Fibroblast of gingiva (primary cell): Measurements from ENCODE around the gene CRYZL1.

Experiments used
- DNase-seq: peaks from one replicate; pipeline ENCODE4 v3.0.0-alpha.2; 2011; ENCODE audit warnings: low read depth

Gene CRYZL1

DNA sequence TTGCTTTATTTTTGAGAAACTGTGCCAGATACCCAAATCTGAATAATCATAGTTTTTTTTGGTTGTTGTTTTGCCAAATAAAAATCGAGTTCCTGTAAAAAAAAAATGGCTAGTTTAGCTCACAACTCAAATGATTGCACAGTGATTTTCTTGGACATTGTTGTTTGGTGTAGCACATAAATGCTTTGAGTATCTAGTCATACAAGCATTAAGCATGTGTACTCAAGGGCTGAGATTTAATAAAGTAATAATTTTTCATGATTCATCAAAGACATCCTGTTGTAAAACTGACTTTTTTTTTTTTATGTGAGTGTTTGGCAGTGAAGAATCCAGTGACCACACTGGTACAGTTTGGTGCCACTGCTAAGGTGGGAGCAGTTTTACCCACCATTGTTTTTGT, 19.6 kb upstream of the CRYZL1 start:
- DNase-seq = no peak

DNA sequence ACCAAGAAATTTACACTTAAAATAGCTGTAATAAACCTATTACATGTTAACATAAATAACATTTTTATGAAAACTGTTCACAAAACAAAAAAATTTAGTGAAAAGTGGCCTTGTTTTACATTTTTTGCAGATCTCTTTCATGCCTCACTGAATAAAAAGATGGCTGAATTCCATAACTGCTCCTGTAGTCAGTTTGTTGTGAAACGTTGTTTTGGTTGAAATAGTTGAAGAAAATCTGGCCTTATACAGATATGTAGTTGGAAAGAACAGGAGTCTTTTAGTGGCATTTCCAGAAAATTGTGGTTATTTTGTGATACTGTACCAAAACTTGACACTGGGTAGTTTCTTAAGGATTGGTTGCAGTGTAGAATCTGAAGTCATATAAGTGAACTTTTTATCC, 18.9 kb upstream of the CRYZL1 start:
- peak; percentile 69 for DNase-seq

DNA sequence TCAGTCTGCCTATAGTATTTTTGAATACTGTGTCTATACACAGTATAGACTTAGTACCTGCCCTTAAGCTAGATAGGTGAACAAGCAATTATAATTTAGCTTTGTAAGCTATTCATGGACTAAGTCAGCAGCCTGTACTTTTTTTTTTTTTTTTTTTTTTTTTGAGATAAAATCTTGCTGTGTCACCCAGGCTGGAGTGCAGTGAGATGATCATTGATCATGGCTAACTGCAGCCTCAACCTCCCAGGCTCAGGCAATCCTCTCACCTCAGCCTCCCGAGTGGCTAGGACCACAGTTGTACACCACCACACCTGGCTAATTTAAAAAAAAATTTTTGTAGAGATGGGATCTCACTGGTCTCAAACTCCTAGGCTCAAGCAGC, 18.0 kb upstream of the CRYZL1 start:
- DNase-seq = no peak

DNA sequence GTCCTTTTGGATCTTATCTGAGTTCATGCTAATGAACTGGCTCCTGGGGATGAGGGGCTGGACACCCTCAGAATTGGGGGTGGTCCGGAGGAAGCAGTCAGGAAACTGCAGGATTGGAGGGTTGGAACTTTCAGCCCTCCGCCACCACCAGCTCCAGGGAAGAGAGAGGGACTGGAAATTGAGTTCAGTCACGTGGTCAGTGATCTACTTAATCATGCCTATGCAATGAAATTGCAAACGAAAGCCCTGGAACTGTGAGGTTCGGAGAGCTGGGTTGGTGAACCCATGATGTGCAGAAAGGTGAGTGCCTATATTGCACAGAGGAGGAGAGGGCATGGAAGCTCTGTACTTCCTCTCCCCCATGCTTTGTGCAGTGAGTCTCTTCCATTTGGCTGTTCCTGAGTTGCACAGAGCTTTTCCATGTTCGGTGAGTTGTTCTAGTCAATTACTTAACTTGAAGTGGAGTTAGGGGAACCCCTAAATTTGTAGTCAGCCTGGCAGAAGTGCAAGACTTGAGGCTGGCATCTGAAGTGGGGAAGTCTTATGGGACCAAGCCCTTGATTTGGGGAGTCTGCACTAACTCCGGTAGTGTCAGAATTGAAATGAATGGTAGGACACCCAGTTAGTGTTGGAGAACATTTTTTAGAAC, 17.5 kb upstream of the CRYZL1 start:
- no peak for DNase-seq

DNA sequence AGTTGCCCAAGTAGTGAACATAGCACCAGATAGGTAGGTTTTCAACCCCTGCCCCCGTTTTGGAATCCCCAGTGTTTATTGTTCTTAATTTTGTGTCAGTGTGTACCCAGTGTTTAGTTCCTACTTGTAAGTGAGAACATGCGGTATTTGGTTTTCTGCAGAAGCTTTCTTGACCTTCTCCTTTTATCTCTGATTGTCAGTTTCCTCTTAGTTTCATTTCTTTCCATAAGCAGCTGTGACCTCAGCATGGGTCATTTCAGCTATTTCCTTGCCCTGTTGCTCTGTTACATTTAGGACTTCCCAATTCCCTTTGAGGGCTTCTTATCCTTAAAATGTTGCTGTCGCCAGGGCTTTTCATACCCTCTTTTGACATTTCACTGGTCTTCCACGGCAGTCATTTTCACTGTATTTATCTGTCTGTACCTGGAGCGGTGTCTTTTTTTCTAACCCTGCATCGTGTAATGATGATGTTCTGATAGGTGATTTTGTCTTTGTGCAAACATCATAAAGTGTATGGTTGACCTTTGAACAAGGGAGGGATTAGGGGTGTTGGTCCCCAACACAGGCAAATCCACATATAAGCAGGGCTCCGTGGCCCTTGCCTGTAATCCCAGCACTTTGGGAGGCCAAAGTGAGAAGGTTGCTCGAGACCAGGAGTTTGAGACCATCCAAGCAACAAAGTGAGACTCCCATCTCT, 15.7 kb upstream of the CRYZL1 start:
- DNase-seq = peak; percentile 7

DNA sequence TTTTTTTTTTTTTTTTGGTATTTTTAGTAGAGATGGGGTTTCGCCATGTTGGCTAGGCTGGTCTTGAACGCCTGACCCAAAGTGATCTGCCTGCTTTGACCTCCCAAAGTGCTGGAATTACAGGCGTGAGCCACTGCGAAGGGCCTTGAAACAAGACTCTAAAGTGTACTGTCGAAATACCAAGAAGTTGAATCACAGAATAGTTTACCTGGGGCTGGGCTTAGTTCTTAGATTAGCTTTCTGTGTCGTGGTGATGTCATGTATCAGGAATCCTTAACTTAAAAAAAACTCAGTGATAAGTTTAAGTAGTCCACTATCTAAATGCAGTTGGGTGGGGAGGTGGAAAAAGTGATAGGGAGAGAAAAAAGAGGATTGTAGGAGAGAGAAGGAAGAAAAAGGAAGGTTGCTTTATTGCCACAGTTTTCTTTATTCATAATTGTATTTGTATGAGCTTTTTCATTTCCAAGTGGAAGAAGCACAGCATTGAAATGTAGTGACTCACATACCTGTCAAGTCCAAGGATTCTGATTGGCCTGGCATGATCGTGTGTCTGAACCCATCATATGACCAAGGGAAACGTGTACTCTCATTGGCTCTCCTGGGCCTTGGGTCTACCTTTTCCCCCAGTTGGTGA, 14.2 kb upstream of the CRYZL1 start:
- peak; percentile 36 for DNase-seq

DNA sequence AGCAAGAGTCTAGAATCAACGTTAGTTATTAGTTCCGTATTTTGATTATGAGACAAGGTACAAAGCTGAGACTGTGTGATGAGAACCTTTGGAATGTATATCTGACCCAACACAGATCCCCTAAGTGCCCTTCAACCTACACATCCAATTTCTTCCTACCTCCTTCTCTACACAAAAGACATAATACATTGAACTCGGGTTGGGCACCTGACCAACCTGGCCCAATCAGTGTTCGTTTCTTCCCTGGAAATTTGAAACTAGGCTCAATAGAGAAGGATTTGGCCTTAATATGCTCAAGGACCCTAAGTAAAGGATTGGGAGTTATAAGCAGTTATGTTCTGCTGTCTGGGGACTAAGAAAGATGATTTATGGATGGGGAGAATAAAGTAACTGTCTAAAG, 12.9 kb upstream of the CRYZL1 start:
- no peak for DNase-seq

DNA sequence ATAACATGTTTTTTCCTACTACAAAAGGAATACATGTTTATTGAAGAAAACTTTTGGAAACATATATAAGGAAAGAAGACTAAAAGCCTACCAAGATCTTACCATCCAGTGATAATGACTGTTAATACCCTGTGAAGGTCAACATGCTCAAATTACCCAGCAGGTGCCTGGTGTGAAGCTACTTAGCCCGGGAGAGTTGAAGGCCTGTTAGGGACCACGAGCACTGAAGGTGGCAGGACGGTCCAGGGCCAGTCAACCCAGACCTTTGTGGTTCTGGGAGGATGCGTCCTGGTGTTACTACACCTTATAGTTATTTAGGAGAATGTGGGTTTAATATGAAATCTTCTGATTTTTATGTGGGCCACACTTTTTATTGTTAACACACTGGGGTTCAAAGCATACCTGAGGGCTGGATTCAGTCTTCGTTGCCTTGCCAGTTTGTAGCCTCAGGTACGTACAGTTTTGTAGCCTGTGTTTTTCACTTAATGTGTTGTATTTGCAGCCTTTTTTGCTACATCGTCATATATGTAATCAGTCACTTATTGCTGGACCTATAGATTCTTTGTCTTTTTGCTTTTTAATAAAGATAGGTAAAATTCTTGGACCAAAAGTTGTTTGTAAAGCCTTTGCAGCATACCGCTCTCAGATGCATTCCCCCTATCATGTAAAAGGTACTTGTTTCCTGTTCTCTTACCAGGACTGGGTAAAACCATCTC, 10.6 kb upstream of the CRYZL1 start:
- no peak for DNase-seq

DNA sequence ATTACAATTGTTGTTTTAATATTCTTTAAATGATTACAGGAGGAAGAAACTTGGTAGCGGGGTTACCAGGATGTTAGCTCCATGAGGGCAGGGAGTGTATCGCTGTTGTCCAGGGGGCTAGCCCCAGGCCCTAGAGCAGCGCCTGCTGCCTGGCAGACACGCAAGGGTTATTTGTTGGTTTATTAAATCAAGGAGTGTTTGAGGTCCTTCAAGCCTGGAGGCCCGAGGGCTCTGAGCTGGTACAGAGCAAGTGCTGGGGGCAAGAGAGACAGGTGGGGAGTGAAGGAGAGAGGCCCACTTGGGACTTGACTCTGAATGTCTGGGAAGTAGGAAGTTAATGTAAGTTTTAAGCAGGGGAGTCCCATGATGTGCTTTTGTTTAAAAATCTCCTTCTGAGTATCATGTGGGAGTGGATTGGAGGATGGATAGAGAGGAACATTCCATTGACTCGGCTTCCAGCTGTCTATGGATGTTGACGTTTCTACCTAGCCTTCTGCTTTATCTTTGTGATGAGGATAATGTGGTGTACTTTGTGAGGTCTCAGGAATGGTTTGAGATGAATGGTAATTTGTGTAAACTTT, 9.5 kb upstream of the CRYZL1 start:
- no peak for DNase-seq

DNA sequence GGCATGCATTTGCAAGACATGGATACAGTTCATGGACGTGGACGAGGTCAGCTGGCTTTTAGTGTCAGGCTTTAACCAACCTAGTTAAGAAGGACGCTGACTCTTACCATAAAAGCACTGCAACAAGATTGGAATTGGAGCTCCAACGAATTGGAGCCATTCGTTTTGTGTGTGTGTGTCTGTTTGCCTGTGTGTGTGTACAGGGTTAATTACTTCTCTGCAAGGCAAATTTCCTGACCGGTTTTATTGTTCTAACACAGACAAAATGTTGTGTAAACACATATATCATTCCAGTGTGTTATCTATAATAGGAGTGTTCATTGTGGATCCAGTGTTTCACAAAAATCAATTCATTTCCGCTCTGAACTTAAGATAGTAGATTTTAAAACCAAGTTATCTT, 8.7 kb upstream of the CRYZL1 start:
- DNase-seq = no peak

DNA sequence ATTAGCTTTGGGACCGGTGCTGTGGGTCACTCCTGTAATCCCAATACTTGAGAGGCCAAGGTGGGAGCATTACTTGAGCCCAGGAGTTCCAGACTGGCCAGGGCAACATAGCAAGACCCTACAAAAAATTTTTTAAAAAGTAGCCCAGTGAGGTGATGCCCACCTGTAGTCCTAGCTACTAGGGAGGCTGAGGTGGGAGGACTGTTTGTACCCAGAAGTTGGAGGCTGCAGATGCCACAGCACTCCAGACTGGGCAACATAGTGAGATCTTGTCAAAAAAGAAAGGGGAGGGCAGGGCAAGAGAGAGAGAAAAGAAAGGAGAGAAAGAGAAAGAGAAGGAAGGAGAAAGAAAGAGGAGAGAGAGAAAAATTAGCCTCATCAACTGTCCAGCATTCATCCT, 7.0 kb upstream of the CRYZL1 start:
- no peak for DNase-seq

DNA sequence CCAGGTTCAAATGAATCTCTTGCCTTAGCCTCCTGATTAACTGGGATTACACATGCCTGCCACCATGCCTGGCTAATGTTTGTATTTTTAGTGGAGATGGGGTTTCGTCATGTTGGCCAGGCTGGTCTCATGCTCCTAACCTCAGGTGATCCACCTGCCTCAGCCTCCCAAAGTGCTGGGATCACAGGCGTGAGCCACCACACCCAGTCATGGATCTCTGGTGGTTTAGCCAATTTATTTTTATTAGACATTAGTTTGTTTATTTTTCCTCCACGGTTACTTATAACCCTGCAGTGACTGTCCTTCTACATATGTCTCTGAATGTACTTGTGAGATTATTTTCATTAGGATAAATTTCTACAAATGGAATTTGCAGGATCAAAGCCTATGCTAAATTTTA, 6.0 kb upstream of the CRYZL1 start:
- DNase-seq = no peak

DNA sequence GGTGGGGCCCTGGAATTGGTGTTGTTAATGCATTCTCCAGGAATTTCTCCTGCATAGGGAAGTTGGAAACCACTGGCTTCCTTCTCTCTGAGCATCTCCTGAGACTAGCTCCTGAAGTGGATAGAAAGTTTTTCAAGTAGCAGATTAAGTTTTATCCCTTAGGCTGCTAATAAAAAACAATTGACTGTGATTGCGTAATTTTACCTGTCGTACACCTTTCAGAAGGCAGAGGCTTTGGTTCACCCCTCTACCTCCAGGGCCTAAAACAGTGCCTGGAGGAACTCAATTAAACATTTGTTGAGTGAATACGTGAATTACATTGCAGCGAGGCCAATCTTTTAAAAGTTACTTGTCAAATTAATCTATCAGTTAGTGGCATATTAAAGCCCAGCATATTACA, 4.2 kb upstream of the CRYZL1 start:
- DNase-seq = no peak

DNA sequence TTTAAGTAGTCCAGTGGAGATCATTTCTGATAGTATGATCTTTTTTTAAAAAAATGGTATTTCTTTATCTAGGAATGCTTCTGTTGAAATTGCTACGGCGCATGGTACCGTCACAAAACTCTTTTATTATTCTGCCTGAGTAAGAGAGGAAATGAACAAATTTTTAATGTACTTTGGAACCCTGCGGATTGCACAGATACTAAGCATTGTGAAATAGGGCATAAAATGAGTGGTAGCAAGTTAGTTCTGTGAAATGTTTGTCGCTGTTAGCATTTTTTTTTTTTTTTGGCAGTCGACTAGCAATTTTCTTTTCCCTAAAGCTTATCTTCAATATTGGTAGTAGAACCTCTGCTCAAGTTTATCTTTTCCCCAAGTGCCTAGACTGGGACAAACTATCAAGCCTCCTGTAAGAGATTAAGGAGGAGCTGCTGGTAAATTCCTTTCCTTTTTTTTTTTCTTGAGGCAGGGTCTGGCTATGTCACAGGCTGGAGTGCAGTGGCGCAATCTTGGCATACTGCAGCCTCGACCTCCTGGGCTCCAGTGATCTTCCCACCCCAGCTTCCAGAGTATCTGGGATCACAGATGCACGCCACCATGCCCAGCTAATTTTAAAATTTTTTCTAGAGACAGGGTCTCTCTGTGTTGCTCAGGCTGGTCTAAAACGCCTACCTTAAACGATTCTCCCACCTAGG, 3.0 kb upstream of the CRYZL1 start:
- peak; percentile 75 for DNase-seq

DNA sequence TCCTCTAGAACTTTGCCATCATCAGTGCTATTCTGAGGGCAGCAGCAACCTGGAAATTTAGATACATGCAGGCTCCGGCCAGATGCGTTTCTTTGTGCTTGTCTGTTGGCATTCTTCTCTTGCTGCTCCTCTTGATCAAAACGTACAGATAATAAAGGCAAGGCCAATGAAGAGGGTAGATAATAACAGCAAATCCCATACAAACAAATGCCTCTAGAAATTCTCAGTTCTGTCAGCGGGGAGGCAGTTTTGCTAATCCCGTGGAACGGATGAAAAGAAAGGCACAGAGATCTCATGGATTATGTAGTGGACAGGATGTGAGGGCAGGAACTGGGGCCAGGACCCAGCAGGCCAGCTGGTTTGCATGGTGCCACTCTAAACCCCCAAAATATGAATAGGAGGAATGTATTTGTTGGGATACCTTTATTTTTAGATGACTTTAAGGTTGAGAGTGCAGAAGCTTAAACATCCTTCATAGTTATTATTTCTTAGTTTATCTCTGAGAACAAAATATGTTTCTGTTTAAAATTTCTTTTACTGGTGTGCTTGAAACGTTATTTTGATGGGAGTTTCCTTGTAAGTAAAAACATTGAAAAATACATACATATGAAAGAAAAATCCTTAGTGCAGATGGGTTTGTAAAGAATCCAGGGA, 2.2 kb upstream of the CRYZL1 start:
- peak; percentile 10 for DNase-seq

DNA sequence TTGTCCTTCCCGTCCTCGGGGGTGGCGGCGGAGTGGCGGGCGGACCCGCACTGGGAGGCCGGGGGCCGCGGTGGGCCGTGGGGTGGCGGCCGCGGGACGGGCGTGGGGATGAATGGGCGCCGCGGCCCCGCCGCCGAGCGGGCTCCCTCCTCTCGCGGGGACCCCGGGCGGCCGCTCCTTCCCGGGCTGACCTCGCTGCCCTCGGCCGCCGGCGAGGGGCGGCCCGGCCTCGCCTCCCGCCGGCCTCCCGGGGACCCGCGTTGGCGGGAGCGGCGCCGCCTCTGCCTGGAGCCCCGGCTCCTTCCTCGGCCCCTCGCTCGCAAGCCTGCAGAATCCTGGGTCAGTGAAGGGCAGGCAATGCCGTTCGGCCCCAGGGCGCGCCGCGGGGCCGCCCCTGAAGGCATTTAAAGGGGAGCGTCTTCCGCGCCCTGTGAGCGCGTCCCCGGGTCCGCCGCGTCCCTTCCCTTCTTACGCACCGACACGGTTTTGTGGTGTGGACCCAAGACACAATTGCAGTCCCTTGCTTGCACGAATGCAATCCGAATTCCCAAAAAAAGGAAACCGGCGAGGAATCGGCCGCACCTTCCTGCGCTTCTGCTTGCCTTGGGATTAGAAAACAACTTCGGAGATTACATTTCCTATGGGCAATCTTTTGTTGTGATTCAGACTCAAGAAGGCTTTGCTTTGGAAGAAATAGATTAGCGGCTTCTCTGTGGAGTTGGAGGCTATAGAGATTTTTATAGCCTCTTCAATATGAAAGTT, 1.5 kb upstream of the CRYZL1 start:
- peak; percentile 15 for DNase-seq

DNA sequence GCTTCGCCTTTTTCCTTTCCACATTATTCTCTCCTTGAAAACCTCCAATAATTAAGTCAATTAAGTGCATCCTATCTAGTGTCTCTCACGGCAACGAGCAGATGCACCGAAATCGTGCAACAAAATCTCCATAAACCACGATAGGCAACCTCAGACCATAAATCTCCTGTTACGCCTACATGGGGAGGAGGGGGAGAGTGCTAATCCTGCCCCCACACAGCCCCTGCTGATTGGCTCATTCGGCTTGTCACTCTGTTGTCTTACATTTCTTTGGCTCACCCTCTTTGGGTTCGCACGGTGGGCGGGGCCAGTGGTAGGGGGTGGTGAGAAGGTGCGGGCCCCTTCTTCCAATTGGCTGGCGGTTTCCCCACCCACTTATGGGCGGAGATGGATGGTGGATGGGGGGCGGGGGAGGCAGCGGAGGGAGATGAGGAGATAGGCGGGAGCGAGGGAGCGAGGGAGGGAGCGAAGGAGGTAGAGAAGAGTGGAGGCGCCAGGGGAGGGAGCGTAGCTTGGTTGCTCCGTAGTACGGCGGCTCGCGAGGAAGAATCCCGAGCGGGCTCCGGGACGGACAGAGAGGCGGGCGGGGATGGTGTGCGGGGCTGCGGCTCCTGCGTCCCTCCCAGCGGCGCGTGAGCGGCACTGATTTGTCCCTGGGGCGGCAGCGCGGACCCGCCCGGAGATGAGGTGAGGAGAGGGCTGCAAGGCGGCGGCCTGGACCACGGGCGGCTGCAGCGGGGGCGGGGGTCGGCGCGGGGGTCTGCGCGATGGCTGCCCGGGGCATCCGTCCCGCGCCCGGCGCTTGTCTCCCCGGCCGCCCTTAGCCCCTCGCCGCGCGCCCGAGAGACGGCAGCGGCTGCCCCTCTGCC, 720 bp upstream of the CRYZL1 start, which contains the start of gene ITSN1:
TSS of gene ITSN1 (plus strand) at position 475 of the 869 bp plus-strand sequence. CDS start 76,328 bp downstream, outside the sequence.
- DNase-seq = peak; percentile 100

DNA sequence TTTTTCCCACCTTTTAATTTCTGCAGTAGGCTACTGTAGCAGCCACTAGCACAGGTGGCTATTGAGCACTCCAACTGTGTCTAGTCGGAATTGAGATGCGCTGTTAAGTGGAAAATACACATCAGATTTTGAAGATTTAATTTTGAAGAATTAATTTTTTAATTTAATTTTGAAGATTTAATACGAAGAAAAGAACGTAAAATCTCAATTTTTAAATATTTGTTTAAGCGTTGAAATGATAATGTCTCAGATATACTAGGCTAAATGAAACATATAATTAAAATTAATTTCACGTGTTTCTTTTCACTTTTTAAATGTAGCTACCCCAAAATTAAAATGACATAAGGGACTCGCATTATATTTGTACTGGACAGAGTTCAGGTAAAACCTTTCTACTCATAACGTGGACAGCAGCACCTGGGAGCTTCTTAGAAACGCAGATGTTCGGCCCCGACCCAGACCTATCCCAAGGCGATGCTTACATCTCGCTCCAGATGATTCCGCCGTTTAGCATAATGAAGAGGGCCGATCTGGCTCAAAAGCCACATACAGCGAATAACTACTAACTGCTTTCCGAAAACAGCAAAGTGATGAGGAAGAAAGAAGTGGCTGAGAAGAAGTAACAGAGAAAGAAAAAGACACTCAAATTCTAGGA, 717 bp downstream of the CRYZL1 start:
- peak; percentile 15 for DNase-seq

DNA sequence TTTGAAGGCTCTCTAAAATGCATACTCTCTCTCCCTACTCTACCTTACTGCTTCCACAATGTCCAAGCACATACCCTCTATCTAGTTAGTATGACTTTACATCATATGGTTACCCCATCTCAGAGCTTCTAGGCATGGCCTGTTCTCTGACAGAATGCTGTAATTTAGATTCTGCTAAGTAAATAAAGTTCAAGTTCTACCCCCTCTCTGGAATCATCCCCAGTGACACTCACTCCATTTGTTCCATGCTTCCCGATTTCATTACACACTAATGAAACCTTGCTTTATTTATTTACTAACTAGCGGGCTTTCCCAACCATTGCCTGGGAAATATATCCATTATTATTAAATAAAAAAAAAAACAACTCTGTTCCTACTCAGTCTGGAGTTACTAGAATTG, 7.3 kb downstream of the CRYZL1 start:
- DNase-seq = no peak
